GM23338 (cell line): ENCODE results near the gene LMO1. TPM values are rescaled to one million over a fixed set of nuclear protein-coding genes. Genes with fewer than 3 reads are reported as not detected.

Experiments
- ATAC-seq: fragments of 200-7000 bp; cut with Tn5 transposase; 3 replicates; pipeline ENCODE4 v1.9.1; 2020
- DNase-seq: peaks from one replicate; pipeline ENCODE4 v3.0.0-alpha.2; 2015; ENCODE audit warnings: low spot score
- H2AFZ ChIP-seq: fragments of 200-600 bp; sonication (generic); 2 replicates; pipeline ENCODE4 v1.8.0; 2016; ENCODE audit warnings: antibody characterized with exemption, mild to moderate bottlenecking, moderate library complexity
- H3F3A ChIP-seq: fragments of 200-600 bp; sonication (generic); replicated peaks from 2 replicates; pipeline ENCODE4 v1.8.0; 2017; ENCODE audit warnings: antibody characterized with exemption, mixed run types, low read depth
- H3K27ac ChIP-seq: fragments of 200-600 bp; sonication (generic); 2 replicates; pipeline ENCODE4 v1.6.1; 2016; ENCODE audit warnings: low read depth
- H3K27me3 ChIP-seq: fragments of 200-600 bp; sonication (generic); 2 replicates; pipeline ENCODE4 v1.8.0; 2016; ENCODE audit warnings: mild to moderate bottlenecking, mixed run types, moderate library complexity; ENCODE audit not compliant: insufficient read depth
- H3K36me3 ChIP-seq: fragments of 200-600 bp; sonication (generic); 2 replicates; pipeline ENCODE4 v1.8.0; 2016; ENCODE audit warnings: mild to moderate bottlenecking; ENCODE audit not compliant: insufficient read depth
- H3K4me1 ChIP-seq: fragments of 200-600 bp; sonication (generic); 2 replicates; pipeline ENCODE4 v1.8.0; 2016; ENCODE audit warnings: mild to moderate bottlenecking, moderate library complexity; ENCODE audit not compliant: insufficient read depth
- H3K4me2 ChIP-seq: fragments of 200-600 bp; sonication (generic); 2 replicates; pipeline ENCODE4 v1.7.1; 2017; ENCODE audit warnings: mixed run types
- H3K4me3 ChIP-seq: fragments of 200-600 bp; sonication (generic); 2 replicates; pipeline ENCODE4 v1.6.1; 2016; ENCODE audit warnings: mixed run types
- H3K79me2 ChIP-seq: fragments of 200-600 bp; sonication (generic); replicated peaks from 2 replicates; pipeline ENCODE4 v1.8.0; 2017; ENCODE audit warnings: mild to moderate bottlenecking; ENCODE audit not compliant: insufficient read depth
- H3K9me2 ChIP-seq: fragments of 200-600 bp; sonication (generic); 2 replicates; pipeline ENCODE4 v1.8.0; 2017; ENCODE audit not compliant: insufficient read depth
- H4K20me1 ChIP-seq: fragments of 200-600 bp; sonication (generic); replicated peaks from 2 replicates; pipeline ENCODE4 v1.8.0; 2017; ENCODE audit warnings: mild to moderate bottlenecking; ENCODE audit not compliant: insufficient read depth
- H3K27ac Mint-ChIP-seq: 2 replicates; pipeline ENCODE4 v1.8.0; 2020; ENCODE audit warnings: inconsistent platforms, mild to moderate bottlenecking, moderate library complexity, mixed read lengths
- H3K27me3 Mint-ChIP-seq: 3 replicates; pipeline ENCODE4 v1.8.0; 2022; ENCODE audit warnings: low read depth, mild to moderate bottlenecking, moderate library complexity, mixed read lengths, inconsistent platforms; ENCODE audit not compliant: insufficient read depth, poor library complexity
- H3K36me3 Mint-ChIP-seq: 3 replicates; pipeline ENCODE4 v1.8.0; 2021; ENCODE audit warnings: low read depth, mild to moderate bottlenecking, inconsistent platforms, moderate library complexity, mixed read lengths
- H3K4me1 Mint-ChIP-seq: 3 replicates; pipeline ENCODE4 v1.8.0; 2020; ENCODE audit warnings: mild to moderate bottlenecking, inconsistent platforms, mixed read lengths
- H3K4me3 Mint-ChIP-seq: 3 replicates; pipeline ENCODE4 v1.8.0; 2021; ENCODE audit warnings: moderate library complexity, mild to moderate bottlenecking, inconsistent platforms, mixed read lengths
- H3K9me3 Mint-ChIP-seq: 3 replicates; pipeline ENCODE4 v1.8.0; 2020; ENCODE audit warnings: moderate library complexity, mild to moderate bottlenecking, inconsistent platforms, mixed read lengths
- CREB1 ChIP-seq: fragments of 250-450 bp; sonication (Bioruptor Pico); IDR thresholded peaks from 2 replicates; pipeline ENCODE4 v1.5.0; 2020; ENCODE audit warnings: low read depth, mild to moderate bottlenecking, moderate library complexity
- EZH2 ChIP-seq: fragments of 200-600 bp; sonication (generic); IDR thresholded peaks from one replicate; pipeline ENCODE4 v1.8.0; 2017; ENCODE audit warnings: antibody characterized with exemption, mild to moderate bottlenecking, low read depth; ENCODE audit not compliant: unreplicated experiment
- EZH2phosphoT487 ChIP-seq: fragments of 200-600 bp; sonication (generic); IDR thresholded peaks from one replicate; pipeline ENCODE4 v1.8.1; 2018; ENCODE audit warnings: antibody characterized with exemption; ENCODE audit not compliant: unreplicated experiment
- JUNB ChIP-seq: IDR thresholded peaks from one replicate; pipeline ENCODE4 v1.6.1; 2016; ENCODE audit warnings: antibody characterized with exemption; ENCODE audit not compliant: unreplicated experiment
- NANOG ChIP-seq: IDR thresholded peaks from 2 replicates; pipeline ENCODE4 v1.6.1; 2016; ENCODE audit warnings: antibody characterized with exemption, borderline replicate concordance
- POLR2AphosphoS5 ChIP-seq: IDR thresholded peaks from 2 replicates; pipeline ENCODE4 v1.6.1; 2016; ENCODE audit warnings: antibody characterized with exemption, low read depth
- STAT1 ChIP-seq: IDR thresholded peaks from one replicate; pipeline ENCODE4 v1.6.1; 2016; ENCODE audit warnings: antibody characterized with exemption; ENCODE audit not compliant: unreplicated experiment
- ZNF114 ChIP-seq: fragments of 250-450 bp; sonication (Bioruptor Pico); IDR thresholded peaks from 2 replicates; pipeline ENCODE4 v1.5.0; 2020; ENCODE audit warnings: mild to moderate bottlenecking, moderate library complexity
- ZNF331 ChIP-seq: fragments of 250-450 bp; sonication (Bioruptor Pico); IDR thresholded peaks from 2 replicates; pipeline ENCODE4 v1.5.0; 2020; ENCODE audit warnings: low read depth, mild to moderate bottlenecking, moderate library complexity
- polyA plus RNA-seq: library from polyadenylated mRNA; unstranded; fragments of >200 nt; fragmentation: Nextera tagmentation; extraction: Ambion mirVana; gene quantifications from 2 replicates; pipeline ENCODE4 v1.2.1, GENCODE V29; 2016
- total RNA-seq: library from RNA; depleted of rRNA; stranded (reverse); fragments of >200 nt; shearing (Covaris generic); gene quantifications from 2 replicates; pipeline ENCODE4 v1.2.3, GENCODE V29; 2014
- TF ChIP-seq, protein P1 (sequence below): IDR thresholded peaks from one replicate; pipeline ENCODE4 v1.6.1; 2018; ENCODE audit warnings: antibody characterized with exemption; ENCODE audit not compliant: unreplicated experiment
- TF ChIP-seq, protein P2 (sequence below): IDR thresholded peaks from 2 replicates; pipeline ENCODE4 v1.6.1; 2016; ENCODE audit warnings: antibody characterized with exemption
- TF ChIP-seq, protein P3 (sequence below), 2 experiments: fragments of 200-600 bp in 1 of 2; sonication (generic) in 1 of 2; conservative IDR thresholded peaks; 2 replicates each; pipeline versions ENCODE4 v1.5.1 to v1.6.1; 2016 to 2017; ENCODE audit warnings: antibody characterized with exemption in 2 of 2, low read depth in 2 of 2, mild to moderate bottlenecking in 2 of 2, moderate library complexity in 1 of 2

LMO1 gene
- total and polyA plus RNA-seq, 2 experiments from 2014 or later: 0.40 TPM; not detected in 1

DNA sequence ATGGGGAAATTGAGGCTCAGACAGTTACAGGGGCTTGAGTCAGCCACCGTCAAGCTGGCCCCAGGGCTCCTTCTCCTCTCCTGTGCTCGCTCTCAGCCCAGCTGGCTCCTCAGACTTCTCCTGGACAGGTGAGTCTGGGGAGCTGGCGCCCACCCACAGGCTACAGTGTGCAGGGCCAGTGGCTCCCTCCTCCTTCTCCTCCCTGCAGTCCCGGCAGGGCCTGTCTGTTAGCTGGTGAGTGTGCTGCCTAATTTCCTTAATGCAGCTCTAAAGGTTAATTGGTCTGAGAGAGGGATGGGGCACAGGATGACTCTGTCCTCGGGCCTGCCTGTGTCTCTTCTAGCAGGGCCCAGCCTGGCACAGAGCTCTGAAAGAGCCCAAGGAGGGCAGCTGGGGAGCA, 31.7 kb downstream of the LMO1 start (continued):
- TF ChIP-seq, protein P1, sequence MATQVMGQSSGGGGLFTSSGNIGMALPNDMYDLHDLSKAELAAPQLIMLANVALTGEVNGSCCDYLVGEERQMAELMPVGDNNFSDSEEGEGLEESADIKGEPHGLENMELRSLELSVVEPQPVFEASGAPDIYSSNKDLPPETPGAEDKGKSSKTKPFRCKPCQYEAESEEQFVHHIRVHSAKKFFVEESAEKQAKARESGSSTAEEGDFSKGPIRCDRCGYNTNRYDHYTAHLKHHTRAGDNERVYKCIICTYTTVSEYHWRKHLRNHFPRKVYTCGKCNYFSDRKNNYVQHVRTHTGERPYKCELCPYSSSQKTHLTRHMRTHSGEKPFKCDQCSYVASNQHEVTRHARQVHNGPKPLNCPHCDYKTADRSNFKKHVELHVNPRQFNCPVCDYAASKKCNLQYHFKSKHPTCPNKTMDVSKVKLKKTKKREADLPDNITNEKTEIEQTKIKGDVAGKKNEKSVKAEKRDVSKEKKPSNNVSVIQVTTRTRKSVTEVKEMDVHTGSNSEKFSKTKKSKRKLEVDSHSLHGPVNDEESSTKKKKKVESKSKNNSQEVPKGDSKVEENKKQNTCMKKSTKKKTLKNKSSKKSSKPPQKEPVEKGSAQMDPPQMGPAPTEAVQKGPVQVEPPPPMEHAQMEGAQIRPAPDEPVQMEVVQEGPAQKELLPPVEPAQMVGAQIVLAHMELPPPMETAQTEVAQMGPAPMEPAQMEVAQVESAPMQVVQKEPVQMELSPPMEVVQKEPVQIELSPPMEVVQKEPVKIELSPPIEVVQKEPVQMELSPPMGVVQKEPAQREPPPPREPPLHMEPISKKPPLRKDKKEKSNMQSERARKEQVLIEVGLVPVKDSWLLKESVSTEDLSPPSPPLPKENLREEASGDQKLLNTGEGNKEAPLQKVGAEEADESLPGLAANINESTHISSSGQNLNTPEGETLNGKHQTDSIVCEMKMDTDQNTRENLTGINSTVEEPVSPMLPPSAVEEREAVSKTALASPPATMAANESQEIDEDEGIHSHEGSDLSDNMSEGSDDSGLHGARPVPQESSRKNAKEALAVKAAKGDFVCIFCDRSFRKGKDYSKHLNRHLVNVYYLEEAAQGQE: no peak
- no peak for TF ChIP-seq NANOG
- TF ChIP-seq, protein P2, sequence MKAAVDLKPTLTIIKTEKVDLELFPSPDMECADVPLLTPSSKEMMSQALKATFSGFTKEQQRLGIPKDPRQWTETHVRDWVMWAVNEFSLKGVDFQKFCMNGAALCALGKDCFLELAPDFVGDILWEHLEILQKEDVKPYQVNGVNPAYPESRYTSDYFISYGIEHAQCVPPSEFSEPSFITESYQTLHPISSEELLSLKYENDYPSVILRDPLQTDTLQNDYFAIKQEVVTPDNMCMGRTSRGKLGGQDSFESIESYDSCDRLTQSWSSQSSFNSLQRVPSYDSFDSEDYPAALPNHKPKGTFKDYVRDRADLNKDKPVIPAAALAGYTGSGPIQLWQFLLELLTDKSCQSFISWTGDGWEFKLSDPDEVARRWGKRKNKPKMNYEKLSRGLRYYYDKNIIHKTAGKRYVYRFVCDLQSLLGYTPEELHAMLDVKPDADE: no peak
- TF ChIP-seq EZH2: no peak
- TF ChIP-seq ZNF331 (CRISPR knock-in tag): no peak
- TF ChIP-seq JUNB: no peak
- TF ChIP-seq POLR2AphosphoS5: no peak

DNA sequence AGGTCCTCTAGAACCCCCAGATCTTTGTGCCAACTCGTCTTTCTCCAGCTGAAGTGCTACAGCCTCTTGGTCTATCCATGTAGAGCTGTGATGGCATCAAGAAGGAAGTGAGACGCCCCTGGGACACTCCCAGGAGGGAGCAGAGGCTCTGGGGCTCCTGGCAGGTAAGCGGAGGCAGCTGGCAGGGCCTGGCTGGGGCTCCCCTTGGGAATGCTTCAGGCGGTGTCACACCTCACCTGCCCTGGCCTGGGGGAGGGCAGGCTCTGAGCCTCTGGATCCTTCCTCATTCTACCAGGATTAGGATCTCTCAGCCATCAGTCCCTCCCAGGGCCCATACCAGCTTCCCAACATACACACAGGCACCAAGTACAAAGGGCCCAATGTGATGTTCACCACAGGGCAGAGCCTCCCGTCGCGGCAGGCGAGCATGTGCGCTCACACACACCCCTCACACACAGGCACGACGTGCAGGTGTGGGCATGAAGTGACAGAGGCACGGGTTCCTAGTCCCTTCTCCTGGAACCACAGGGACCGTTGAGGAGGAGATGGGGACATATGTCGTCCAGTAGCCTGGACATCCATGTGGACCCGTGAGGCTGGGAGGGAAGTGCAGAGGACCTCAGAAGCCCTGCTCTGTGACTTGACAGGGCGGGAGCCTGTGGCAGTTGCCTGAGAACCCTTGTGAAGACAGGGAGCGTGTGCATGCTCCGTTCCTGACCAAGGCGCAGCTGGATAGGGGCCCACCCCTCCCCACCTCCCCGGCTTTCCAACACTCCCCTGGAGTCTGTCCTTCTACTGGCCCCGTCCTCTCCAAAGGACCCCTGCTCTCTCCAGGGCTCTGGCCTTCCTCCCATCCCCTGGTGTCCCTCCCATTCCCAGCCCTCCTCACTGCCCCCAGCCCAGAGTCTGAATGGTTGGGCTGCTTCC, 32.5 kb downstream of the LMO1 start:
- H3K27ac Mint-ChIP-seq: no peak overlapping the region
- H3K4me2 ChIP-seq: no peak overlapping the region
- peaks cover 10% of the 10 kb centered on the region for H3K27me3 Mint-ChIP-seq
- H3K4me3 Mint-ChIP-seq: no peak overlapping the region; the same call in 2 of the 3 replicates
- ATAC-seq (no peak), DNase-seq (no peak)
- H3K36me3 Mint-ChIP-seq: no peaks in the 10 kb centered on the region
- no peaks in the 10 kb centered on the region for H3K9me3 Mint-ChIP-seq
- H3K36me3 ChIP-seq: no peaks in the 10 kb centered on the region
- no peaks in the 10 kb centered on the region for H3K27me3 ChIP-seq
- H4K20me1 ChIP-seq: no peaks in the 10 kb centered on the region
- H3K4me1 Mint-ChIP-seq: peaks cover 16% of the 10 kb centered on the region
- H3F3A ChIP-seq: no peaks in the 10 kb centered on the region
- H3K4me1 ChIP-seq: no peaks in the 10 kb centered on the region
- no peak overlapping the region for H2AFZ ChIP-seq
- no peak overlapping the region for H3K4me3 ChIP-seq
- no peak overlapping the region for H3K27ac ChIP-seq
- no peaks in the 10 kb centered on the region for H3K79me2 ChIP-seq
- no peaks in the 10 kb centered on the region for H3K9me2 ChIP-seq
- TF ChIP-seq EZH2phosphoT487 (no peak), POLR2AphosphoS5 (no peak), CREB1 (CRISPR knock-in tag) (no peak), JUNB (no peak), EZH2 (no peak), ZNF114 (CRISPR knock-in tag) (no peak), NANOG (no peak), STAT1 (no peak)
- TF ChIP-seq, protein P2: no peak
- TF ChIP-seq, protein P1: no peak
- TF ChIP-seq, protein P3, sequence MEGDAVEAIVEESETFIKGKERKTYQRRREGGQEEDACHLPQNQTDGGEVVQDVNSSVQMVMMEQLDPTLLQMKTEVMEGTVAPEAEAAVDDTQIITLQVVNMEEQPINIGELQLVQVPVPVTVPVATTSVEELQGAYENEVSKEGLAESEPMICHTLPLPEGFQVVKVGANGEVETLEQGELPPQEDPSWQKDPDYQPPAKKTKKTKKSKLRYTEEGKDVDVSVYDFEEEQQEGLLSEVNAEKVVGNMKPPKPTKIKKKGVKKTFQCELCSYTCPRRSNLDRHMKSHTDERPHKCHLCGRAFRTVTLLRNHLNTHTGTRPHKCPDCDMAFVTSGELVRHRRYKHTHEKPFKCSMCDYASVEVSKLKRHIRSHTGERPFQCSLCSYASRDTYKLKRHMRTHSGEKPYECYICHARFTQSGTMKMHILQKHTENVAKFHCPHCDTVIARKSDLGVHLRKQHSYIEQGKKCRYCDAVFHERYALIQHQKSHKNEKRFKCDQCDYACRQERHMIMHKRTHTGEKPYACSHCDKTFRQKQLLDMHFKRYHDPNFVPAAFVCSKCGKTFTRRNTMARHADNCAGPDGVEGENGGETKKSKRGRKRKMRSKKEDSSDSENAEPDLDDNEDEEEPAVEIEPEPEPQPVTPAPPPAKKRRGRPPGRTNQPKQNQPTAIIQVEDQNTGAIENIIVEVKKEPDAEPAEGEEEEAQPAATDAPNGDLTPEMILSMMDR (conservative IDR thresholded peaks at IDR 0.05; ENCODE audit: low read depth in 2 of 2): no peak
